HUES64 (cell line): ENCODE measurements around the gene EXD2.
"Not testable (repeated sequence)": the region's sequence is repeated elsewhere in the genome, so short reads cannot be mapped to it uniquely, and the experiment has no call there.

Source experiments
- H3K27ac ChIP-seq: 2 replicates; pipeline ENCODE4 v1.7.0; 2013; ENCODE audit warnings: low read depth, low read length, inconsistent platforms
- H3K27me3 ChIP-seq: 2 replicates; pipeline ENCODE4 v1.6.1; 2013; ENCODE audit warnings: mild to moderate bottlenecking, low read length; ENCODE audit not compliant: insufficient read depth
- H3K36me3 ChIP-seq: 2 replicates; pipeline ENCODE4 v1.6.1; 2013; ENCODE audit warnings: mild to moderate bottlenecking, low read length; ENCODE audit not compliant: insufficient read depth
- H3K4me1 ChIP-seq: 2 replicates; pipeline ENCODE4 v1.6.1; 2013; ENCODE audit warnings: mild to moderate bottlenecking, low read length, moderate library complexity; ENCODE audit not compliant: insufficient read depth
- H3K4me3 ChIP-seq: 2 replicates; pipeline ENCODE4 v1.5.1; 2013; ENCODE audit warnings: mild to moderate bottlenecking, low read length, moderate library complexity
- H3K9ac ChIP-seq: 2 replicates; pipeline ENCODE4 v1.6.1; 2013; ENCODE audit warnings: mild to moderate bottlenecking, low read depth, low read length
- H3K9me3 ChIP-seq: 2 replicates; pipeline ENCODE4 v1.6.1; 2013; ENCODE audit warnings: low read depth, low read length; ENCODE audit not compliant: insufficient read depth
- WGBS: fragments of 150-250, 120-280 bp; methylation state at CpG from one replicate; pipeline ENCODE4 v1.1.7; 2013; ENCODE audit warnings: missing lambda C conversion rate; 5-methylcytosine and 5-hydroxymethylcytosine counted together

Gene EXD2

GRCh38 chr14:69282448-69282847 is 91.2 kb downstream of the EXD2 start:
- H3K9me3 ChIP-seq, result no peaks in the 10 kb centered on the region
- H3K4me3 ChIP-seq, result no peak overlapping the region
- H3K36me3 ChIP-seq, result no peaks in the 10 kb centered on the region
- 98% methylated on average over 6 of the region's 6 CpGs for WGBS
- no peaks in the 10 kb centered on the region for H3K4me1 ChIP-seq
- H3K9ac ChIP-seq, result no peak overlapping the region
- H3K27ac ChIP-seq, result no peak overlapping the region
- H3K27me3 ChIP-seq, result no peaks in the 10 kb centered on the region

- 90% methylated on average over 9 of the region's 9 CpGs for WGBS
- Histone ChIP-seq H3K4me3 (no peak overlapping the region), H3K4me1 (no peaks in the 10 kb centered on the region), H3K27me3 (no peaks in the 10 kb centered on the region), H3K9ac (no peak overlapping the region), H3K9me3 (no peaks in the 10 kb centered on the region), H3K27ac (no peak overlapping the region), H3K36me3 (no peaks in the 10 kb centered on the region)
Measured at GRCh38 chr14:69284170-69284569, 92.9 kb downstream of the EXD2 start.

DNA sequence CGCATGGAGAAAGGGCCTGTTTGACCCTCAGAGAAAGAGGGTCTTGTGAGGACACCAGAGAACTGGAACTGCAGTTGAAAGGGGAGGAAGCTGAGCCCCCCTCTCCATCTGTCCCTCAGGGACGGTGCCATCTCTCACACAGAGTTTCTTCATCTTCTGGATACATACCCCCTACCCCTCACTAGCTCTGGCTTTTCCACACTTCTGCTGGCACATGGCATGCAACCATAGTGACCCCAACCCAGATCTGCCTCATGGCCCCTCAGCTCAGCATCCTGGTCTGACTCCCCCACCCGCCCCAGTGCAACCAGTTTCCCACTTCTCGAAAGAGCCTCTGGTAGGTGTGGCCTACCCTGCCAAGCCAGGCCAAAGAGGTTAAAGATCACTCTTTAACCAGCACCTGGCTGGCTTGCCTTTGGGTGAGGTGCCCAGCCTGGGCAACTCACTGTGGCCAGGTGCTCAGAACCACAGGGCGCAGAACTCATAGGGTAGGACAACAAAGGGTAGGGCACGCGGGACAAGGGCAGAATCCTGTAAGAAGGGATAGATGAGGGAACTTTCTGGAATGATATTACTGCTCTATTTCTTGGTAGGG is 94.5 kb downstream of the EXD2 start:
- Histone ChIP-seq H3K4me1 (no peaks in the 10 kb centered on the region), H3K4me3 (no peak overlapping the region), H3K9me3 (no peaks in the 10 kb centered on the region), H3K27me3 (no peaks in the 10 kb centered on the region), H3K27ac (no peak overlapping the region), H3K9ac (no peak overlapping the region), H3K36me3 (no peaks in the 10 kb centered on the region)
- WGBS, result 94% methylated on average over 7 of the region's 7 CpGs

DNA sequence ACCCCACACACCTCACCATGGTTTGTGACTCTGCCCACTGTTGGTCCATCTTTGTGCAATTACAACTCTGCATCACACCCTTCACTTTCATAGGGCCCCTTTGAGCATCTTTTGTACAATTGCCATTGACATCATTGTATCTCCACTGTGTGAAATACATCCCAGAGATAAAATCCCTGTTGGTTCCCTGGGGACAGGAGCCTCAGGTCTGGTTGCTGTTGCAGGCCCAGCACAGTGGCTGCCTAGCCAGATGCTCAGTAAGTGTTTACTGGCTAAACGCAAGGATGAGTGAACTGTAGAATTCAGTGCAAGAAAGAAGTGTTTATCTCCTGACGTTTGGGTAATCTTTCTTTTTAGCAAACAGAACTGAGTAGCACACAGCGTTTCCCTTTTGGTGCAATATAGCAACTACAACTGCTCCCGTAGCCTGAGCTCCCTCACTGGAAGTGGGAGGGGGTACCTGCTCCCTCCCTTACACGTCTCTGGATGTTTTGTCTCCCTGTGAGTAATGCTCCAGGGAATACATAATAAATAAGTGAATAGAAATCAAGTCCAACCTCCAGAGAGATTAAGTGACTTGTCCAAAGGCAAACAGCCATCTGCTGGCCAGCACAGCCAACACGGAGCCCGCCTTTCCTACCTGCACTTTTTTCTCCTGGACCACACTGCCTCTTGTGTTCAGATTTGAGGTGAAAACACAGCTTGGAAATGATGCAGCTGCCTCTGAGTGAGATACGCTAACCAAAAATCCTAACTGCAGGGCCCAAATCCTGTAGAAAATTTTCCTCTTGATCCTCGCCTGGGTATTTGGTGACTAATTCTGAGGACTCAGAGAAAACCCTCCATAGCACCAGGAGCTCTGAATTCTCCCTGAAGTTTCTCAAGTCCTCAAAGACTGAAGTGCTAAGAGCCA is 96.1 kb downstream of the EXD2 start:
- H3K4me1 ChIP-seq, result 0 out of 2 replicates have a peak, but pooled peaks cover 2% of the 10 kb centered on the region
- H3K9ac ChIP-seq, result no peak overlapping the region
- H3K4me3 ChIP-seq, result no peak overlapping the region
- no peaks in the 10 kb centered on the region for H3K9me3 ChIP-seq
- no peak overlapping the region for H3K27ac ChIP-seq
- WGBS, result 77% methylated on average over 8 of the region's 9 CpGs
- no peaks in the 10 kb centered on the region for H3K36me3 ChIP-seq
- no peaks in the 10 kb centered on the region for H3K27me3 ChIP-seq

- no peak overlapping the region for H3K9ac ChIP-seq
Measured at GRCh38 chr14:69288011-69288771, 96.9 kb downstream of the EXD2 start.

GRCh38 chr14:69288956-69289705 is 97.8 kb downstream of the EXD2 start:
- H3K36me3 ChIP-seq, result no peaks in the 10 kb centered on the region
- no peak overlapping the region for H3K27ac ChIP-seq
- no peaks in the 10 kb centered on the region for H3K27me3 ChIP-seq
- no peak overlapping the region for H3K9ac ChIP-seq
- H3K4me1 ChIP-seq, result 0 out of 2 replicates have a peak, but pooled peaks cover 2% of the 10 kb centered on the region
- 95% methylated on average over 9 of the region's 9 CpGs for WGBS
- H3K4me3 ChIP-seq, result no peak overlapping the region
- H3K9me3 ChIP-seq, result no peaks in the 10 kb centered on the region

More at GRCh38 chr14:69288011-69288771, 96.9 kb downstream of the EXD2 start:
- H3K27me3 ChIP-seq, result no peaks in the 10 kb centered on the region
- no peak overlapping the region for H3K4me3 ChIP-seq
- WGBS, result 79% methylated on average over 8 of the region's 8 CpGs
- 0 out of 2 replicates have a peak, but pooled peaks cover 2% of the 10 kb centered on the region for H3K4me1 ChIP-seq
- no peaks in the 10 kb centered on the region for H3K9me3 ChIP-seq
- H3K27ac ChIP-seq, result no peak overlapping the region
- H3K36me3 ChIP-seq, result no peaks in the 10 kb centered on the region

DNA sequence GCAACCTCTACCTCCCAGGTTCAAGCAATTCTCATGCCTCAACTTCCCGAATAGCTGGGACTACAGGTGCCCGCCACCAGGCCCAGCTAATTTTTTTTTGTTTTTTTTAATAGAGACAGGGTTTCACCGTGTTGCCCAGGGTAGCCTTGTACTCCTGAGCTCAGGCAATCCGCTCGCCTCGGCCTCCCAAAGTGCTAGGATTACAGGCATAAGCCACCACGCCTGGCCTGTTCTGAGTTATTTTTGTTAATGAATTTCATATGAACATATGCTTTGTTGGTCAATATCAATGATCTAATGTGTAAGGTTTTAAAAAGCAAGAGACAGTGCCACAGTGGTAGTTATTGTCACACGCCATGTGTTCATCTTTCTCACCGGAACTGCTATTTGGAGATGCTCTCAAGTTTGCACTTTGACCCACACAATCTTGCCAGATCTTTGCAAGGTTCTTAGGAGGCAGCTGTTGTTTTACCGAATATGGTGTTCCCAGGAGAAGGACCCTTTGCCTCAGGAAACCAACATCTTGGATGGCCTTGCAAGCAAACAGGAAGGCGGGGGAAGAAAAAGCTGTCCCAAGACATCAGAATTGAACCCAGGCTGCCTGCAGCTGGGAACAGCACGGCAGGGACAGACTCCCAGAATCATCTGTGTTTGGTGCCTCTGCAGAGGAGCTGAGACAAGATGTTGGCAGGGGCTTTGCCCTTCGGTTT is 98.7 kb downstream of the EXD2 start:
- no peaks in the 10 kb centered on the region for H3K27me3 ChIP-seq
- no peak overlapping the region for H3K9ac ChIP-seq
- WGBS, result 95% methylated on average over 13 of the region's 13 CpGs
- 0 out of 2 replicates have a peak, but pooled peaks cover 2% of the 10 kb centered on the region for H3K4me1 ChIP-seq
- no peaks in the 10 kb centered on the region for H3K9me3 ChIP-seq
- H3K27ac ChIP-seq, result no peak overlapping the region
- no peak overlapping the region for H3K4me3 ChIP-seq
- H3K36me3 ChIP-seq, result no peaks in the 10 kb centered on the region

DNA sequence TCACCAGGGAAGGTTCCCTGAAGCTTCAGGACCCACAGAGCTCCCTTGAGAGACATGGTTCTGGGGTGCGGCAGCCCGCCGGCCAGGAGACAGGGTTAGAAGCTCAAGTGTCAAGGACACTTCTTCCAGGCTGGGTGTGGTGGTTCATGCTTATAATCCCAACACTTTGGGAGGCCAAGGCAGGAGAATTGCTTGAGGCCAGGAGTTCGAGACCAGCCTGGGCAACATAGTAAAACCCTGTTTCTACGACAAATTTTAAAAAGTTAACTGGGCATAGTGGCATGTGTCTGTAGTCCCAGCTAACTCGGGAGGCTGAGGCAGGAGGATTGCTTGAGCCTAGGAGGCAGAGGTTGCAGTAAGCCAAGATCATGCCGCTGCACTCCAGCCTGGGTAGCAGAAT is 99.6 kb downstream of the EXD2 start:
- H3K27ac ChIP-seq, H3K4me1 ChIP-seq, H3K9ac ChIP-seq, H3K4me3 ChIP-seq, H3K36me3 ChIP-seq, H3K9me3 ChIP-seq, H3K27me3 ChIP-seq: not testable (repeated sequence)
- WGBS, result 96% methylated on average over 7 of the region's 7 CpGs

DNA sequence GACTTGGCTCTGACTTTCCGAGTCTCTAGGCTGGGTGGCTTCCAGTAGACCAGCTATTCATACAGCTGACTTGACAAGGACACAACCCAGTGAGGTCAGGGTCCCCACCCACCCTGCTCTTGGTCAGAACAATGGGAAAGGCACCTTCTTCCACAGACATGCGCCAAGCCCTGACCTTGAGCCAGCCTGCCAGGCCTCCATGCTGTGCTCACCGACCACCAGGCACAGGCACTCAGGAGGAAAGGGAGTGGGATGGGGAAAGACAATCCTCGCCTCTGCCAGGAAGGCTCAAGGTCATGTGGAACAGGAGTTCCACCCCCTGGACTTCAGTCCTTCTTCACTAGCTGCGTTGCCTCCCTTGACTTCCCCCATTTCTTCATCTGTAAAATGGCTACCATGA is 100.1 kb downstream of the EXD2 start:
- H3K4me1 ChIP-seq, result 0 out of 2 replicates have a peak, but pooled peaks cover 2% of the 10 kb centered on the region
- no peaks in the 10 kb centered on the region for H3K36me3 ChIP-seq
- H3K27me3 ChIP-seq, result no peaks in the 10 kb centered on the region
- H3K27ac ChIP-seq, result no peak overlapping the region
- no peak overlapping the region for H3K9ac ChIP-seq
- 88% methylated on average over 5 of the region's 5 CpGs for WGBS
- H3K4me3 ChIP-seq, result no peak overlapping the region
- no peaks in the 10 kb centered on the region for H3K9me3 ChIP-seq

GRCh38 chr14:69291891-69292561 is 100.7 kb downstream of the EXD2 start:
- H3K9ac ChIP-seq, result no peak overlapping the region
- no peak overlapping the region for H3K27ac ChIP-seq
- no peaks in the 10 kb centered on the region for H3K27me3 ChIP-seq
- WGBS, result 81% methylated on average over 5 of the region's 5 CpGs
- no peak overlapping the region for H3K4me3 ChIP-seq
- H3K4me1 ChIP-seq, result 0 out of 2 replicates have a peak, but pooled peaks cover 2% of the 10 kb centered on the region
- H3K36me3 ChIP-seq, result no peaks in the 10 kb centered on the region
- no peaks in the 10 kb centered on the region for H3K9me3 ChIP-seq
